Germinal center (tissue), 1 donor: ENCODE measurements around the gene TRAF3IP1.

Experiments used
- DNase-seq: peaks from one replicate; pipeline ENCODE4 v3.0.0; 2012; ENCODE audit warnings: mixed read lengths, low spot score

The TRAF3IP1 gene

DNA sequence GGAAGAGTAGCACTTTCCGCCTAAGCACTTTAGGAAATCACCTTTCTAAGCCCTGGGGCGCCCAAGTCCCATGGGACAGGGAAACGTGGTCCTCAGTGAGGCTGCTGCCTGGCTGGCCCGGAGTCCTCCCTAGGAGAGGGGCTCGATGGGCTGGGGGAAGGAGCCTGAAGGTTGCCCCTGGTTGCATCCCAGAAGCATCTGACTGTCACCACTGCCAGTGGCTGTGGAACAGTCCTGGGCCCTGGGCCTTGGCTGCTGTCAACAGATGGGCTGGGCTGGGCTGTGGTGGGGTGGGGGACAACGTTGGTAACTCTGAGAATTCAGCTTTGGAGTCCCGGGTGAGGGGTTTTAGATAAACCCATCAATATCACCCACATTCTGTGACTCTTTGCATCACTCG, 128.9 kb downstream of the TRAF3IP1 start:
- no peak for DNase-seq

DNA sequence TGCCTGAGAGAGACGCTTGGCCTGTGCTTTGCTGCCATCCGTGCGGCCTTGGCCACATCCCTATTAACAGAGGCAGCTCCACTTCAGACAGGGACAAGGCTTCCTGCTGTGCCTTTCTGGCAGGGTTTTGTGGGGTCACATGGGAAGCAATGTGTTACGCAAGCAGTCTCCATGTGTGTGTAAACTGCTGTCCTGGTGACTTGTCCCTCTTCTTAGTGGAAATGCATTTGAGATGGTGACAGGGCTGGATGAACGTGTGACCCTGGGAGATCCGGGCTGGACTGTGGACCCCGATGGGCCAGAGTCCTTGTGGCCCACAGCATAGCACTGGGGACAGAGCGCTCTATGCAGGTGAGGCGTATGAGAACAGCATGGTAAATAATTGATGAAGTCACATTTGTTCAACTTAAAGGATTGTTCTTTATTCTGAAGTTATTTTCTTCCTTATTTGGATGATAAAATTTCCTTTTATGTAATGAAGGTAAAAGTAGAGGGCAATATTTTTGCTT, 129.6 kb downstream of the TRAF3IP1 start:
- no peak for DNase-seq

DNA sequence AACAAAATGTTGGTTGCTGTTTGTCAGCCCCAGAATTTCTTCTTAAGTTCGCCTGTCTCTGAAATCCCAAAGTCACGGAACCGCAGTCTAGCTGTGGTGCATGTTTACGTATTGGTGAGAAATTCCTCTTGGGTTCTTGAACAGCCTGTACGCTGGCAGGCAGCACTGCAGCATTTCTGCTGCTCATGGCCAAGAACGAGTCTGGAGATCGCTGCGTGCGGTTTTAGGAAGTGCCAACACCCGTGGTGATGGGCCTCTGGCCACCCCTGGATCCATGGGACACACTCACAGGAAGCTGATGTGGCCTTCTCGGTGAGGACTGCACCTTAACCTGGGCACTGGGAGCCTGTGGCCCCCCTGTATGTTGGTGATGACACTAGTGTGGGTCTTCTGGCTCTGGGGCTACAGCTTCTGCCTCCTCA, 130.1 kb downstream of the TRAF3IP1 start:
- no peak for DNase-seq
